Measurements from ENCODE around the gene IDH3G.

GRCh38 chrX:153807976-153808375 is 13.8 kb upstream of the IDH3G start:
- TF ChIP-seq EP300 (IDR thresholded peaks at IDR 0.05) (no peak), POLR2A (IDR thresholded peaks at IDR 0.05) (no peak), CTCF (IDR thresholded peaks at IDR 0.05) (no peak)
